ENCODE measurements around the gene SLC6A17. TPM values are rescaled to one million over a fixed set of nuclear protein-coding genes. Genes with fewer than 3 reads are reported as not detected.
A peak's percentile ranks its signal among the peaks of the same experiment; 100 is the strongest.

The SLC6A17 gene
- total RNA-seq, 2 experiments from 2014 or later = 0.07 TPM

DNA sequence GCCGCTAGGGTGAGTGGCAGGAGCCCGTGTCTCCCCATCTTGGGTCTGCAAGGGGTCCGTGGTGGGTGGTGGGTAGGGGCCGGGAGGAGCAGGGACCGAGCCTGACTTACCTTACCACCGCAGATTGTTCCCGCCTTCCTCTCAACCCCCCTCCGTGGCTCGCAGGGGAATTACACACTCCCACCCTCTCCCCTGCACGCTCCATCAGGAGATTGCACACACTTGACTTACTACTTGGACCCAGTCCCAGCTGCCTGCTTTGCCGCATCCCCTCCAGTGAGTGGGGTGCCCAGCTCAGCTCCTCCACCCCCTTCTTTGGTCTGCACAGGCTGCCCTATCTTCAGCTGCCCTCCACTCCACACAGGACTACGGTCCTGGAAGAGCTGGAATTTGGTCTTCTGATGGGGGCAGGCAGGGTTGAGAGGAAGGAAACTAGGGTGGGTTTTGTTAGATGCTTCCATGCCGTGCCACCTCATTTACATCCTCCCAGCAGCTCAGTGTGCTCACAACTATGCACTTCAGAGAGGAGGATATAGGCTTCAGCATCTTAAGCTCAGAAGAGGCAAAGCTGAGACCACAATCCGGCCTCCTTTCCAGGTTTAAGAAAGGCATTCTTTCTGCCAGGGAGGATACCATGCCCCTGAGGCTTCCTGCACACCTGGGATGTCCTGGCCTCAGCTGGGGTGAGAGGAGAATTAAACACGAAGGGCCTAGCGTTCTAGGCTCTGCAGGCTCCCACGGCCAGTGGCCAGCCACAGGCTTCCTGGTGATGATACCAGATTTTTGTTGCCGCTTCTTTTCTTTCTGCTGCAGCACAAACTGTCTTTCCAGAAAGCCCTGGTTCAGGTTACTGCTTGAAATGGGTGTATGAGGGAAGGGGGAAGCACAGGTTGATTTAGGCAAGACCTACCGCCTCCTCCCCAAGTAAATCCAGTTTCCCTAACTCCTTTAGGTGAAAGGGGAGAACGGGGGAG is 62.2 kb downstream of the SLC6A17 start:
- Mint-ChIP-seq H3K9me3 (ENCODE audit: low read depth) (no peaks in the 10 kb centered on the region), H3K4me1 (peaks cover 70% of the 10 kb centered on the region), H3K27me3 (no peaks in the 10 kb centered on the region), H3K4me3 (peak overlapping the region; percentile 82), H3K27ac (peak overlapping the region; percentile 5), H3K36me3 (ENCODE audit: low read depth) (no peaks in the 10 kb centered on the region)
- intact Hi-C loops (cut with DNase I, micrococcal nuclease) = loop anchor here (5.0 to 10.0 kb wide), 3 partner anchors 462 to 1005 kb away; partner anchors contain the start of gene KCNA3 (in 1 of the 2)
- ChIA-PET CTCF (interaction anchor here (0.7 to 6.5 kb wide), 7 partner anchors 9 to 248 kb away, joined by 3 to 137 read pairs (median 4); partner anchors contain the start of gene RBM15), POLR2A (interaction anchor here (2.6 kb wide), 1 partner anchor 126 kb away, joined by 12 read pairs; the partner anchor contains the start of gene RBM15)
- DNase-seq = peak; percentile 29
- no peak for ATAC-seq

DNA sequence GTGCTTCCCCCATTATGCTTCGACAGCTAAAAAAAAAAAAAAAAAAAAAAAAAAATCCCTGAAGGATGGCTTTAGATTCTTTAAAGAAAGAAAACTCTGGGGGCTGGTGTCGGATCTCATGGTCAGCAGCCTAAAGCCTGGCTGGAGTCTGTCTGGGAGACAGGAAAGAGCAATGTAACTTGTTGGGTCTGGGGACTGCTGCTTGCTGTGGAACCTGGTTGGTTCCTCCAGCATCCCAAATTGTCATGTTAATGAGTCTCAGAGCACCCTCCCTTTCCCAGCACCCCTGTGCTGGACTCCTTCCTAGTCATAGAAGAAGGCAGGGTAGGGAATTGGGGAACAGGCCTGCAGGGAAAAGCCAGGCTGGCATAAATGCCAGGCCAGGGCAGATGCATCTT is 62.8 kb downstream of the SLC6A17 start:
- ATAC-seq (no peak), DNase-seq (no peak)
- H3K4me3 Mint-ChIP-seq = peak overlapping the region; percentile 82
- no peaks in the 10 kb centered on the region for H3K9me3 Mint-ChIP-seq (ENCODE audit: low read depth)
- no peaks in the 10 kb centered on the region for H3K27me3 Mint-ChIP-seq
- H3K36me3 Mint-ChIP-seq (ENCODE audit: low read depth) = peaks cover under 1% of the 10 kb centered on the region
- ChIA-PET CTCF (interaction anchor here (0.7 to 2.4 kb wide), 5 partner anchors 10 to 247 kb away, joined by 3 to 11 read pairs (median 4); no protein-coding TSS in a partner anchor), POLR2A (interaction anchor here (2.6 kb wide), 1 partner anchor 126 kb away, joined by 12 read pairs; the partner anchor contains the start of gene RBM15)
- H3K4me1 Mint-ChIP-seq = peaks cover 70% of the 10 kb centered on the region
- intact Hi-C loops (cut with DNase I, micrococcal nuclease) = loop anchor here (5.0 to 10.0 kb wide), 3 partner anchors 462 to 1004 kb away; partner anchors contain the start of gene KCNA3 (in 1 of the 2)
- H3K27ac Mint-ChIP-seq = no peak overlapping the region

DNA sequence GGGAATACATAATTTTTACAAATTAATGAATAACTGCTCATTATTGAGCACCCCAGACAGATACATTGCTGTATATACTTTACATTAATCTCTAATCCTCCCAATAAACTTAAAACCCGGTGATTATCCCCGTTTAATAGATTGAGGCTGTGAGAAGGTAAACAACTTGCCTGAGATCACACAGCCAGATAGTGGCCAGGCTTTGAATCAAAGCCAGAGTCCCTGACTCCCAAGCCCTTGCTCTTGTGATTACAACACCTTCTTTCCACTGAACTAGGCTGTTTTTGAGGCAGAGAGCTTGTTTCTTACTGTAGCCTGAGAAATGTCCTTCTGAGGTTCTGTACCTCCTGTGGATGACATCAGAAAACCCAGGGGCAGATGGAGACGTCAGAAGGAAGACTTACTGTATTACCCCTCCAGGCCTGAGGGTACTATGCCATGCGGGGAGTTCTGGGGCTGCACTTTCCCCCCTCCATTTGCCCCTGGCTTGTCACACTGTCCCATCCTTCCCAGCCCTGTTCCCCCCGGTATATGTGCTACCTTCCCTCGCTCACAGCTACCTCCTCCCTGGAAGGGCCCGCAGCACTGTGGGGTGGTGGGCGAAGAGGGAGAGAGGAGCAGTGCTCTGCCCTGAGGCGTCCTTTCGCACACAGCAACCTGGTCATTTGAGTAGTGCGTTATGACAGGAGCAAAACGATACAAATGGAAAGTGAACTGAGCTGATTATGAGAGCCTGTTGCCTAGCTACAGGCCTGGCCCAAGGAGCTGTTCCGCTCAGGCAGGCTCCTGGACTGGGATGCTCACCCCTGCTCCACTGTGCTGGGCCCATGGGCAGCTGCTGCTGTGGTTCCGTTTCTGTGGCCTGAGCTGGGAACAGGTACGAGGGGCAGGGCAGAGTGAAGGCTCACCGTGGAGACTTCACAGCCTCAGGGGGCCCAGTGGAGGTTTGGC is 64.4 kb downstream of the SLC6A17 start:
- Mint-ChIP-seq H3K9me3 (ENCODE audit: low read depth) (no peaks in the 10 kb centered on the region), H3K27me3 (no peaks in the 10 kb centered on the region), H3K4me1 (peaks cover 59% of the 10 kb centered on the region), H3K27ac (peak overlapping the region; percentile 80), H3K4me3 (peak overlapping the region; percentile 37), H3K36me3 (ENCODE audit: low read depth) (peaks cover 3% of the 10 kb centered on the region)
- POLR2A ChIA-PET = interaction anchor here (0.6 kb wide), 1 partner anchor 161 kb away, joined by 8 read pairs; no protein-coding TSS in a partner anchor
- ATAC-seq (peak; percentile 17), DNase-seq (peak; percentile 49)
- intact Hi-C loops (cut with DNase I, micrococcal nuclease) = loop anchor here (1.0 to 10.0 kb wide), 4 partner anchors 22 to 1003 kb away; partner anchors contain the start of gene KCNA3 (in 1 of the 2)
- CTCF ChIA-PET = interaction anchor here (0.7 to 3.4 kb wide), 7 partner anchors 11 to 569 kb away, joined by 3 to 26 read pairs (median 4); no protein-coding TSS in a partner anchor

DNA sequence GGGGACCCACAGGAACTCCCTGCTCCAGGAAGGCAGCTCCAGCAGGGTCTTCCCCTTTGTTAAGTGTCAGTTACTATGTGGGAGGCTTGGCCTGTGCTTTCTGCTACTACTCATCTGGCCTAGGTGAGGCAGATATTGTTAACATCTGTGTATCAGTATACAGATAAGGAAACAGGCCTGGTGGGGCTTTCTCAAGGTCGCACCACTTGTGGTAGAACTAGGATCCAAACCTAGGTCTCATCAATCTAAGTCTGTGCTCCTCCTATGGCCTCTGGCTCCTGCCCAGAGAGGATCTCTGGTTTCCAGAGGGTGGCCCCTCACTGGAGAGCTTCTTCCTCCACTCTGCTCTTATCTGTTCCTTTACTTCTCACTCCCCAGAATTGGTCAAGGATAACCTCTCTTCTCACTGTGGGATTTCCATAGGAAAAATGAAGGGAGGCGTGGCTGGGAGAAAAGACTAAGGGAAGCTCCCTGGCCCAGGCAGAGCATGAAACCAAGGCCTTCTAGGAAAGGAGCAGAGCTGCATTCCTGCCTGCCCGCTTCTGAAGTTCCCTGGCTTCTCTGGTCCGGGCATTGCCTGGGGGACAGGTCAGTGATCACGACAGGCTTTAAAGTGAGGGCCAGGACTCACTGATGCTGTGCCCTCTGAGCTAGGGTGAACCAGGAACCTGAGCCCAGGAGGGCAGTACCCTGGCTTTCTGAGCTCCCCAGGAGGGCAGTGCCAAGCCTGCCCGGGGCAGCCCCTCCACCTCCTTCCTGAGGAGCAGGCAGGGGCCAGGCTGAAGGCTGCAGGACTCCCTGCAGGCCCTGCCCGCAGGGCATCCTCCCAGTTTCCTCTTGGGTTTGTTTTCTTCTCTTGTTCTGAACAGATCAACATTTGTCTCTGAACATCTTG is 65.6 kb downstream of the SLC6A17 start:
- Mint-ChIP-seq H3K9me3 (ENCODE audit: low read depth) (no peaks in the 10 kb centered on the region), H3K36me3 (ENCODE audit: low read depth) (peaks cover 3% of the 10 kb centered on the region), H3K27ac (peak overlapping the region; percentile 52), H3K4me1 (peaks cover 59% of the 10 kb centered on the region), H3K27me3 (no peaks in the 10 kb centered on the region), H3K4me3 (peak overlapping the region; percentile 17)
- no peak for ATAC-seq
- ChIA-PET CTCF (interaction anchor here (0.6 to 3.4 kb wide), 9 partner anchors 8 to 338 kb away, joined by 3 to 26 read pairs (median 4); no protein-coding TSS in a partner anchor), POLR2A (interaction anchor here (1.3 kb wide), 1 partner anchor 21 kb away, joined by 3 read pairs; no protein-coding TSS in a partner anchor)
- no peak for DNase-seq
- intact Hi-C loops (cut with DNase I, micrococcal nuclease) = loop anchor here in 1 of 2 experiments (1.0 to 10.0 kb wide), 3 partner anchors 20 to 999 kb away; partner anchors contain the start of gene KCNA3

DNA sequence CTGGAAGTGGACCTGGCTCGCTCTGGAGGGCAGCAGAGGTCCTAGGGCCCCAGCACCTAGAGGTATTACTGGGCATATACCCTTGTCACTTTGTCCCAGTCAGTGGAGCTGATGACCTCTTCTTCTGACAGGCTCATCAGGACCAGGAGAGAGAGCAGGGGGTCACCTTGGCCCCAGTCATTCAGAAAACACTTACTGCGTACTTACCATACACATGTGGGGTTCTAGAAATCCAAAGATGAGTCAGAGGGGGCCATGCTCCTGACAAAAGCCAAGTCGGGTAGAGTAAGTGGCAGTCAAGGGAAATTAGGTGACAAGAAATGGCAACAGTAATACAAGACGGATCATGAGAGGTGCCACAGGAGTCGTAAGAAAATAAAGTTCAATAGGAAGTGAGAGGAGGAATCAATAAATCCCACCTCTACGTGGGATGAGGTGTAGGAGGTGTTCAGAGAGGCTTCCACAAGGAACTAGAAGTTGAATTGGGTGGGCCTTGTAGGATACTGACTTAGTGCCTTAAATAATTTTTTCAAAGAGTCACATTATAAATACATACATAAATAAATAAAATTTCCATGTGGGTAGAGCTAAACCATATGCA is 66.7 kb downstream of the SLC6A17 start:
- ATAC-seq = peak; percentile 54
- CTCF ChIA-PET = interaction anchor here (1.1 to 3.4 kb wide), 4 partner anchors 9 to 95 kb away, joined by 3 to 26 read pairs (median 7); no protein-coding TSS in a partner anchor
- Mint-ChIP-seq H3K4me1 (peaks cover 57% of the 10 kb centered on the region), H3K27ac (peak overlapping the region; percentile 68), H3K4me3 (peak overlapping the region; percentile 17), H3K9me3 (ENCODE audit: low read depth) (no peaks in the 10 kb centered on the region), H3K36me3 (ENCODE audit: low read depth) (peaks cover 3% of the 10 kb centered on the region), H3K27me3 (no peaks in the 10 kb centered on the region)
- peak; percentile 49 for DNase-seq
- POLR2A ChIA-PET = interaction anchor here (0.6 to 1.3 kb wide), 2 partner anchors 20 to 197 kb away, joined by 3 read pairs; no protein-coding TSS in a partner anchor
- intact Hi-C loops (cut with DNase I, micrococcal nuclease) = loop anchor here in 1 of 2 experiments (10.0 kb wide), 2 partner anchors 458 to 998 kb away; partner anchors contain the start of gene KCNA3

- DNase-seq (no peak), ATAC-seq (no peak)
- Mint-ChIP-seq H3K36me3 (ENCODE audit: low read depth) (peaks cover 8% of the 10 kb centered on the region), H3K4me3 (no peak overlapping the region), H3K4me1 (peaks cover 49% of the 10 kb centered on the region), H3K9me3 (ENCODE audit: low read depth) (no peaks in the 10 kb centered on the region), H3K27ac (no peak overlapping the region), H3K27me3 (no peaks in the 10 kb centered on the region)
- CTCF ChIA-PET = interaction anchor here (1.1 to 2.4 kb wide), 2 partner anchors 9 to 11 kb away, joined by 3 to 11 read pairs; no protein-coding TSS in a partner anchor
- intact Hi-C loops (cut with DNase I, micrococcal nuclease) = loop anchor here in 1 of 2 experiments (10.0 kb wide), 2 partner anchors 457 to 997 kb away; partner anchors contain the start of gene KCNA3
- POLR2A ChIA-PET = no interaction called here
Measured at GRCh38 chr1:110218137-110218536, 67.8 kb downstream of the SLC6A17 start.

DNA sequence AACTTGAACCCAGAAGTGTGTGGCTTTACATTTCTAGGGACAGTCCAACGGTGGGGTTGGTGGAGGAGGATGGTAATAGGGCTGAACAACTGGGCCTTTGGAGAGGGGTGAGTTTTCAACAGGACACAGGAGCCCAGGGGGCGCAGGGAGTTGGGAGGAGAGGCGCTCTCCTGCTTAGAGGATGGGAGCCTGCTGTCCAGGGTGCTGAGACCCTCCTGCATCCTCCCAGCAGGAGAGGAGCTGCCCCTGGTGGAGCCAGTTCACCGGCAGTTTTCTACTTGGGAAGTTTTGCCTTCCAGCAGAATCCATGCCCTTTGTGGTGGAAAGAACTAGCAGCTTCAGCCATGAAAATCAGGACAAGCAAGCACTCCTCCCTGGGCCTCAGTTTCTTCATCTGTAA is 68.4 kb downstream of the SLC6A17 start:
- intact Hi-C loops (cut with DNase I, micrococcal nuclease) = loop anchor here in 1 of 2 experiments (10.0 kb wide), 2 partner anchors 456 to 996 kb away; partner anchors contain the start of gene KCNA3
- H3K27ac Mint-ChIP-seq = no peak overlapping the region
- peaks cover 11% of the 10 kb centered on the region for H3K36me3 Mint-ChIP-seq (ENCODE audit: low read depth)
- POLR2A ChIA-PET = no interaction called here
- DNase-seq = no peak
- H3K27me3 Mint-ChIP-seq = no peaks in the 10 kb centered on the region
- ATAC-seq = no peak
- no peak overlapping the region for H3K4me3 Mint-ChIP-seq
- peaks cover 43% of the 10 kb centered on the region for H3K4me1 Mint-ChIP-seq
- CTCF ChIA-PET = interaction anchor here (1.0 to 2.5 kb wide), 4 partner anchors 10 to 242 kb away, joined by 3 to 8 read pairs (median 4); no protein-coding TSS in a partner anchor
- H3K9me3 Mint-ChIP-seq (ENCODE audit: low read depth) = no peaks in the 10 kb centered on the region

DNA sequence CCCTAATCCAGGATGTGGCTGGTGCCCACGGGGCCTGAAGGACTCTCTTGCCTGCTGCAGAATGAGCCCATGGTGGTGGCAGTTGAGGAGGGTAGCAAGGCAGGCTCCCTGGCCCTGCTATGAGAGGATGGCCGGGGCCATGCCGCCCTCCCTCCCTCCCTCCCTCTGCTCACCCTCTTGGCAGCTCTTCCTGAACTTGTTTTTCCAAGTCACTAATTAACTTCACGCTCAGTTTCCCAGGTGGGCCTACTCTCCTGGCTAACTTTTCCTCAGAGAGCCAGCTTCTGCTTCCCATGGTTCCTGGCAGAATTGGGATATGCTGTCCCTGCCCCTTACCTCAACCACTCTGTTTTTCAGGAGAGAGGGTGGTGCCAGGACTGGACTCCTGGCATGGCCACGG is 70.0 kb downstream of the SLC6A17 start:
- POLR2A ChIA-PET = no interaction called here
- DNase-seq = no peak
- Mint-ChIP-seq H3K27ac (no peak overlapping the region), H3K36me3 (ENCODE audit: low read depth) (peaks cover 13% of the 10 kb centered on the region), H3K27me3 (no peaks in the 10 kb centered on the region), H3K4me1 (peaks cover 28% of the 10 kb centered on the region), H3K4me3 (no peak overlapping the region), H3K9me3 (ENCODE audit: low read depth) (no peaks in the 10 kb centered on the region)
- ATAC-seq = no peak
- intact Hi-C loops (cut with DNase I, micrococcal nuclease) = no loop called here
- CTCF ChIA-PET = interaction anchor here (0.6 to 2.5 kb wide), 3 partner anchors 11 to 967 kb away, joined by 3 to 8 read pairs (median 3); no protein-coding TSS in a partner anchor

GRCh38 chr1:110221119-110221518 is 70.8 kb downstream of the SLC6A17 start:
- H3K27ac Mint-ChIP-seq = no peak overlapping the region
- DNase-seq = no peak
- H3K4me3 Mint-ChIP-seq = no peak overlapping the region
- ATAC-seq = no peak
- H3K36me3 Mint-ChIP-seq (ENCODE audit: low read depth) = peaks cover 13% of the 10 kb centered on the region
- intact Hi-C loops (cut with DNase I, micrococcal nuclease) = no loop called here
- H3K4me1 Mint-ChIP-seq = peaks cover 21% of the 10 kb centered on the region
- no peaks in the 10 kb centered on the region for H3K9me3 Mint-ChIP-seq (ENCODE audit: low read depth)
- ChIA-PET CTCF (interaction anchor here (2.5 kb wide), 1 partner anchor 14 kb away, joined by 8 read pairs; no protein-coding TSS in a partner anchor), POLR2A (no interaction called here)
- no peaks in the 10 kb centered on the region for H3K27me3 Mint-ChIP-seq
